ENCODE results near the gene GNAI1. TPM values are rescaled to one million over a fixed set of nuclear protein-coding genes. Genes with fewer than 3 reads are reported as not detected.

GNAI1 gene
- total RNA-seq, 1 donor from 2014 or later, result 36.0 TPM

GRCh38 chr7:80139236-80139635, 4.6 kb downstream of the GNAI1 start:
- no peaks in the 10 kb centered on the region for H3K27me3 ChIP-seq
- no peak overlapping the region for H3K27ac ChIP-seq
- ATAC-seq (no peak), DNase-seq (no peak)
- no peaks in the 10 kb centered on the region for H3K9me3 ChIP-seq
- intact Hi-C loops (cut with DNase I), result no loop called here
- H3K4me3 ChIP-seq, result no peak overlapping the region
- H3K4me1 ChIP-seq, result peaks cover 30% of the 10 kb centered on the region
- no peak for TF ChIP-seq CTCF (IDR thresholded peaks at IDR 0.05)
- no peaks in the 10 kb centered on the region for H3K36me3 ChIP-seq

DNA sequence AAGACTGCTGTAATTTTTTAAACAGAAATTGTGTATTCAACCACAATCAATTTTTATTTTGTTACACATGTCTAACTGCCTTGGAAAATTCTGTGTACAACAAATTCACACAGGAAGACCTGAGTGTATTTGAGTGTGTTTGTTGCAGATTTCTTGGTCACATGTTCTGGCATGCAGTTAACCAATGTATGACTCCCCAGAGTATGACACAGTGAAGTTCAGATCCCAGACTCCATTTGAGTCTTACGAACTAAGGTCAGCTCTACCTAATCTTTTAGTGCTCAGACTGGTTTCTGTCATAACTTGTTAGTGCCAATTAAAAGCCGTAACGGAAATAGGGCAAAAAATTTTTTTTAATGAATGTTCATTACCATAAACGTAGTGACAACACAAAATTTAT, 5.8 kb downstream of the GNAI1 start:
- Histone ChIP-seq H3K36me3 (no peaks in the 10 kb centered on the region), H3K27ac (no peak overlapping the region), H3K4me3 (no peak overlapping the region), H3K9me3 (no peaks in the 10 kb centered on the region), H3K27me3 (no peaks in the 10 kb centered on the region), H3K4me1 (peaks cover 30% of the 10 kb centered on the region)
- no peak for ATAC-seq
- no peak for TF ChIP-seq CTCF (IDR thresholded peaks at IDR 0.05)
- DNase-seq, result no peak
- intact Hi-C loops (cut with DNase I), result no loop called here

GRCh38 chr7:80141376-80141775, 6.7 kb downstream of the GNAI1 start:
- Histone ChIP-seq H3K4me1 (peaks cover 26% of the 10 kb centered on the region), H3K27me3 (no peaks in the 10 kb centered on the region), H3K27ac (no peak overlapping the region), H3K36me3 (no peaks in the 10 kb centered on the region), H3K4me3 (no peak overlapping the region), H3K9me3 (no peaks in the 10 kb centered on the region)
- no peak for TF ChIP-seq CTCF (IDR thresholded peaks at IDR 0.05)
- intact Hi-C loops (cut with DNase I), result no loop called here
- DNase-seq (no peak), ATAC-seq (no peak)

- no peaks in the 10 kb centered on the region for H3K36me3 ChIP-seq
- H3K27me3 ChIP-seq, result no peaks in the 10 kb centered on the region
- H3K27ac ChIP-seq, result no peak overlapping the region
- no peak overlapping the region for H3K4me3 ChIP-seq
- DNase-seq, result no peak
- intact Hi-C loops (cut with DNase I), result no loop called here
- H3K4me1 ChIP-seq, result peaks cover 20% of the 10 kb centered on the region
- no peaks in the 10 kb centered on the region for H3K9me3 ChIP-seq
- no peak for TF ChIP-seq CTCF (IDR thresholded peaks at IDR 0.05)
- no peak for ATAC-seq
Observed at GRCh38 chr7:80142853-80143580, 8.4 kb downstream of the GNAI1 start.

DNA sequence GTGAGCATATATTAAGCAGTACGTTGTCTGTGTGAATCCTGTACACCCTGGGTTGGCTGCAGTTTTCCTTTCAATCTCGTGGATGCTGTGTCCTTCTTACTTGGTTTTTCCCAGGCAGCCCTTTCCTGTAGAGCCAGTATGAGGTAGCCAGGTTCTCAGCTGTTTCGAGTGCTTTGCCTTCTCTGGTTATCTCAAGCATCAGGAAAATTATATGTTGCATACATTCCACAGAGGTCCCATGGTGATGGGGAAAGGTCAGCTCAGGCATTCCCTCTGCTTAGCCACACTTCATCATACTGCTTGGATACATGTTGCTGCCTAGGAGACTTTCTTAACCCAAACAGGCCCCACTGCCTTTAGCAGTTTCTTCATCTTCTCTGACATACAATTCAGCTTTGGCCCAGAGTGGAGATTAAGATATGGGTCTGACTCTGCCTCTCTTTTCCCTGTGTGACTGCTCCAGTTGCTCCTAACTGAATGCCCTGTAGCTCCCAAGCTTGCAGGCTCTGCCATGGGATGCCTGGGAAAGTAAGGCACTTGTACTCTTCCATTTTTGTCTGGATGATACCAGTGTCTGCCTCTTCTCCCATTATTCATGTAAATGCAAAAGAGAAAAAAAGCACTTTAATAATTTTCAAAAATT, 11.3 kb downstream of the GNAI1 start:
- H3K4me3 ChIP-seq, result no peak overlapping the region
- no peaks in the 10 kb centered on the region for H3K27me3 ChIP-seq
- ATAC-seq (peak; percentile 84), DNase-seq (no peak)
- intact Hi-C loops (cut with DNase I), result no loop called here
- no peaks in the 10 kb centered on the region for H3K36me3 ChIP-seq
- no peak for TF ChIP-seq CTCF (IDR thresholded peaks at IDR 0.05)
- H3K27ac ChIP-seq, result peak overlapping the region; percentile 14
- H3K9me3 ChIP-seq, result no peaks in the 10 kb centered on the region
- peaks cover 10% of the 10 kb centered on the region for H3K4me1 ChIP-seq
